Measurements from ENCODE around the gene FKBP1A.

The FKBP1A gene

GRCh38 chr20:1324598-1325172, 68.2 kb downstream of the FKBP1A start:
- peak overlapping the region; percentile 97 for H3K27ac ChIP-seq
- DNase-seq (ENCODE audit: low read depth, low spot score), result no peak

- no peak for DNase-seq (ENCODE audit: low read depth, low spot score)
- peak overlapping the region; percentile 97 for H3K27ac ChIP-seq
Observed at GRCh38 chr20:1323830-1324597, 68.8 kb downstream of the FKBP1A start.

- H3K27ac ChIP-seq, result peak overlapping the region; percentile 97
- DNase-seq (ENCODE audit: low read depth, low spot score), result no peak
Observed at GRCh38 chr20:1323256-1323655, 69.6 kb downstream of the FKBP1A start.

- DNase-seq (ENCODE audit: low read depth, low spot score), result peak; percentile 68
- peak overlapping the region; percentile 97 for H3K27ac ChIP-seq
Observed at GRCh38 chr20:1322511-1323245, 70.2 kb downstream of the FKBP1A start.

GRCh38 chr20:1321654-1321939, 71.3 kb downstream of the FKBP1A start:
- no peak for DNase-seq (ENCODE audit: low read depth, low spot score)
- no peak overlapping the region for H3K27ac ChIP-seq

- no peak overlapping the region for H3K27ac ChIP-seq
- DNase-seq (ENCODE audit: low read depth, low spot score), result no peak
Observed at GRCh38 chr20:1320902-1321653, 71.8 kb downstream of the FKBP1A start.

GRCh38 chr20:1320016-1320415, 72.8 kb downstream of the FKBP1A start:
- H3K27ac ChIP-seq, result no peak overlapping the region
- DNase-seq (ENCODE audit: low read depth, low spot score), result no peak

GRCh38 chr20:1319462-1319861, 73.4 kb downstream of the FKBP1A start:
- no peak for DNase-seq (ENCODE audit: low read depth, low spot score)
- no peak overlapping the region for H3K27ac ChIP-seq

- DNase-seq (ENCODE audit: low read depth, low spot score), result no peak
- H3K27ac ChIP-seq, result no peak overlapping the region
Observed at GRCh38 chr20:1319051-1319450, 73.8 kb downstream of the FKBP1A start.

Measured in epithelial cell of prostate (primary cell).